K562 (cell line): ENCODE results near the gene NPEPPS. TPM values are rescaled to one million over a fixed set of nuclear protein-coding genes. Genes with fewer than 3 reads are reported as not detected.

ENCODE experiments used
- ATAC-seq: fragments of 200-7000 bp; cut with Tn5 transposase; 3 replicates; pipeline ENCODE4 v1.9.1; 2020; ENCODE audit warnings: moderate library complexity
- BruUV-seq: library from RNA; stranded (reverse); fragments of 400-500 nt; replicated peaks from 2 replicates; lab custom pipeline; 2021; lab: Mats Ljungman, UMichigan
- CTCF ChIA-PET: fragments of 300-600 bp; formaldehyde crosslinking; extraction: SDS; loops from one replicate; lab custom pipeline; 2021; ENCODE audit warnings: low intra/inter-chr PET ratio; lab: Yijun Ruan, JAX
- POLR2A ChIA-PET: fragments of 300-600, 350-650 bp; sonication (Branson Sonifier 250); formaldehyde crosslinking; extraction: SDS; loops from one replicate; lab custom pipeline; 2021; ENCODE audit warnings: antibody characterized with exemption, inconsistent platforms; lab: Yijun Ruan, JAX
- DNase-seq, 4 experiments: peaks; one replicate each; pipeline versions ENCODE4 v3.0.0 to v3.0.0-alpha.2; 2011 to 2018; ENCODE audit warnings: low spot score in 3 of 4, mixed read lengths in 3 of 4; ENCODE audit errors: extremely low read depth in 1 of 4
- FAIRE-seq: peaks from 2 replicates; lab custom pipeline; 2011; peaks lifted over from hg19 to GRCh38; lab: Jason Lieb, UNC
- H2AFZ ChIP-seq: 2 replicates; pipeline ENCODE4 v1.6.0; 2011; ENCODE audit warnings: low read depth, low read length, control low read depth, inconsistent platforms
- H3K27ac ChIP-seq: fragments of 200-600 bp; 3 replicates; pipeline ENCODE4 v1.8.0; 2011; ENCODE audit warnings: low read depth, mild to moderate bottlenecking, control low read depth, inconsistent platforms, low read length, moderate library complexity, mixed read lengths; ENCODE audit errors: extremely low read depth
- H3K27me3 ChIP-seq, 2 experiments: fragments of 300-600 bp in 1 of 2; 2 replicates in 1 of 2; 3 replicates in 1 of 2; pipeline versions ENCODE4 v1.6.0 to v1.8.0; 2011; ENCODE audit warnings: inconsistent platforms in 2 of 2, low read length in 2 of 2, mild to moderate bottlenecking in 1 of 2, mixed read lengths in 1 of 2, moderate library complexity in 1 of 2; ENCODE audit not compliant: control insufficient read depth in 2 of 2, insufficient read depth in 2 of 2
- H3K36me3 ChIP-seq: fragments of 300-600 bp; 3 replicates; pipeline ENCODE4 v1.8.0; 2011; ENCODE audit warnings: mild to moderate bottlenecking, low read length, inconsistent platforms; ENCODE audit not compliant: control insufficient read depth, insufficient read depth
- H3K4me1 ChIP-seq, 2 experiments: fragments of 200-600 bp in 1 of 2; replicated peaks in 1 of 2; 2 replicates in 1 of 2; 3 replicates in 1 of 2; pipeline versions ENCODE4 v1.5.1 to v1.8.0; 2011; ENCODE audit warnings: inconsistent platforms in 2 of 2, low read length in 2 of 2, mild to moderate bottlenecking in 1 of 2, mixed read lengths in 1 of 2, moderate library complexity in 1 of 2; ENCODE audit not compliant: control insufficient read depth in 2 of 2, insufficient read depth in 2 of 2
- H3K4me2 ChIP-seq: 2 replicates; pipeline ENCODE4 v1.6.1; 2011; ENCODE audit warnings: low read length, control low read depth, inconsistent platforms, mixed read lengths; ENCODE audit not compliant: insufficient read depth
- H3K4me3 ChIP-seq: fragments of 200-600 bp; sonication (generic), shearing (Covaris generic); 2 replicates; pipeline ENCODE4 v1.5.1; 2016; ENCODE audit warnings: control low read depth, inconsistent platforms
- H3K79me2 ChIP-seq: fragments of 200-600 bp; 3 replicates; pipeline ENCODE4 v1.8.0; 2011; ENCODE audit warnings: low read length, inconsistent platforms; ENCODE audit not compliant: control insufficient read depth, insufficient read depth
- H3K9ac ChIP-seq, 2 experiments: 2 replicates each; pipeline versions ENCODE4 v1.6.0 to v1.6.1; 2011; ENCODE audit warnings: low read depth in 2 of 2, low read length in 2 of 2, control low read depth in 1 of 2, inconsistent platforms in 1 of 2, mild to moderate bottlenecking in 1 of 2, mixed read lengths in 1 of 2; ENCODE audit not compliant: insufficient read depth in 1 of 2
- H3K9me1 ChIP-seq: one replicate; pipeline ENCODE4 v1.6.0; 2011; ENCODE audit warnings: inconsistent platforms, mild to moderate bottlenecking, low read length, moderate library complexity; ENCODE audit not compliant: control insufficient read depth, insufficient read depth
- H3K9me3 ChIP-seq: replicated peaks from 2 replicates; pipeline ENCODE4 v1.5.1; 2011; ENCODE audit warnings: low read depth, low read length, inconsistent platforms; ENCODE audit not compliant: control insufficient read depth, insufficient read depth
- H4K20me1 ChIP-seq: replicated peaks from 2 replicates; pipeline ENCODE4 v1.6.1; 2011; ENCODE audit warnings: low read length, inconsistent platforms, mixed read lengths; ENCODE audit not compliant: control insufficient read depth, insufficient read depth
- EP300 ChIP-seq: IDR thresholded peaks from 2 replicates; pipeline ENCODE4 v1.6.1; 2012; ENCODE audit warnings: low read length, improper control_type of control experiment
- FOXK2 ChIP-seq, 2 experiments: fragments of 450-650 bp; IDR thresholded peaks in 1 of 2; conservative IDR thresholded peaks in 1 of 2; 2 replicates each; pipeline ENCODE4 v1.6.1; 2016; ENCODE audit warnings: low read depth in 2 of 2, mild to moderate bottlenecking in 1 of 2
- JUNB ChIP-seq: fragments of 450-650 bp; formaldehyde crosslinking; conservative IDR thresholded peaks from 2 replicates; pipeline ENCODE4 v1.4.0; 2020; ENCODE audit warnings: mild to moderate bottlenecking
- KLF1 ChIP-seq: fragments of 450-650 bp; IDR thresholded peaks from 2 replicates; pipeline ENCODE4 v1.6.1; 2016; ENCODE audit warnings: missing genetic modification characterization, missing compliant biosample characterization
- MCM3 ChIP-seq: fragments of 450-650 bp; IDR thresholded peaks from 2 replicates; pipeline ENCODE4 v1.6.1; 2016
- NELFE ChIP-seq: IDR thresholded peaks from 2 replicates; pipeline ENCODE4 v1.6.1; 2011; ENCODE audit warnings: mild to moderate bottlenecking; ENCODE audit not compliant: insufficient read depth, insufficient read length
- NONO ChIP-seq, 2 experiments: fragments of 200-400 bp in 1 of 2; fragments of 450-650 bp in 1 of 2; formaldehyde crosslinking in 1 of 2; IDR thresholded peaks; 2 replicates each; pipeline ENCODE4 v1.6.1; 2017; ENCODE audit warnings: low read depth in 2 of 2, mild to moderate bottlenecking in 2 of 2, moderate library complexity in 2 of 2, low read length in 1 of 2
- PKNOX1 ChIP-seq: fragments of 450-650 bp; IDR thresholded peaks from 2 replicates; pipeline ENCODE4 v1.6.1; 2016
- SP1 ChIP-seq: sonication (generic); formaldehyde crosslinking; IDR thresholded peaks from 2 replicates; pipeline ENCODE4 v1.8.1; 2022; ENCODE audit warnings: mild to moderate bottlenecking, missing genetic modification reagents
- THRAP3 ChIP-seq: fragments of 450-650 bp; IDR thresholded peaks from 2 replicates; pipeline ENCODE4 v1.6.1; 2016; ENCODE audit warnings: mild to moderate bottlenecking, inconsistent platforms, borderline replicate concordance
- ZBTB1 ChIP-seq: sonication (generic); formaldehyde crosslinking; IDR thresholded peaks from 2 replicates; pipeline ENCODE4 v1.8.1; 2023; ENCODE audit warnings: missing genetic modification reagents, low read depth, mild to moderate bottlenecking, borderline replicate concordance
- ZFP36 ChIP-seq: fragments of 150-350 bp; IDR thresholded peaks from 2 replicates; pipeline ENCODE4 v1.6.1; 2018; ENCODE audit warnings: low read length, low read depth; ENCODE audit not compliant: partially characterized antibody
- ZKSCAN1 ChIP-seq: fragments of 150-350 bp; IDR thresholded peaks from 2 replicates; pipeline ENCODE4 v1.6.1; 2016; ENCODE audit warnings: low read depth, low read length
- ZNF174 ChIP-seq: fragments of 250-450 bp; sonication (Bioruptor Pico); IDR thresholded peaks from 2 replicates; pipeline ENCODE4 v1.4.0; 2020; ENCODE audit warnings: mild to moderate bottlenecking
- ZNF239 ChIP-seq: fragments of 250-450 bp; sonication (Bioruptor Pico); IDR thresholded peaks from 2 replicates; pipeline ENCODE4 v1.4.0; 2020; ENCODE audit warnings: mild to moderate bottlenecking
- ZNF507 ChIP-seq: conservative IDR thresholded peaks from 2 replicates; pipeline ENCODE4 v1.6.1; 2017; ENCODE audit warnings: missing genetic modification characterization, missing compliant biosample characterization
- ZNF57 ChIP-seq: fragments of 450-650 bp; formaldehyde crosslinking; IDR thresholded peaks from 2 replicates; pipeline ENCODE4 v1.4.0; 2020; ENCODE audit warnings: mild to moderate bottlenecking, moderate library complexity
- WGBS: fragments of 100-300 bp; shearing (Covaris generic); methylation state at CpG from one replicate; pipeline ENCODE4 v1.1.6; 2016; ENCODE audit warnings: low coverage, mixed read lengths; ENCODE audit not compliant: insufficient coverage; ENCODE audit errors: missing lambda C conversion rate; 5-methylcytosine and 5-hydroxymethylcytosine counted together
- in situ Hi-C: fragments of 300-500 bp; cut with MboI; formaldehyde crosslinking; loops from 4 replicates; pipeline ENCODE4 v1.15.0; 2018; ENCODE audit warnings: inconsistent platforms, mixed read lengths
- intact Hi-C: fragments of 100-400 bp; cut with micrococcal nuclease; formaldehyde crosslinking; loops from 2 replicates; pipeline ENCODE4 v1.14.2; 2022
- polyA plus RNA-seq, 8 experiments: library from polyadenylated mRNA; depleted of rRNA in 4 of 8; stranded (reverse) in 5 of 8; unstranded in 3 of 8; fragments of >200 nt; fragmentation: Nextera tagmentation in 2 of 8; fragmentation: Illumina TruSeq in 1 of 8; extraction: Ambion mirVana in 2 of 8; extraction: Trizol in 1 of 8; gene quantifications; 2 replicates each; pipeline versions ENCODE4 v1.2.1 to v1.2.3, GENCODE V29; 2011 to 2014; ENCODE audit warnings: inconsistent platforms in 1 of 8, missing spikeins in 1 of 8
- total RNA-seq, 7 experiments: library from RNA; depleted of rRNA in 6 of 7; stranded (reverse); fragments of >200 nt in 6 of 7; fragmentation: Illumina TruSeq in 2 of 7; extraction: Trizol in 2 of 7; gene quantifications; 2 replicates each; pipeline versions ENCODE4 v1.2.1 to v1.2.3, GENCODE V29; 2011 to 2021; ENCODE audit warnings: low replicate concordance in 1 of 7
- TF ChIP-seq, protein P1 (sequence below), 2 experiments: fragments of 450-650 bp in 1 of 2; sonication (generic) in 1 of 2; formaldehyde crosslinking; conservative IDR thresholded peaks; 2 replicates each; pipeline versions ENCODE4 v1.4.0 to v1.8.1; 2020 to 2022; ENCODE audit warnings: mild to moderate bottlenecking in 1 of 2, missing genetic modification reagents in 1 of 2
- TF ChIP-seq, protein P2 (sequence below): fragments of 250-450 bp; sonication (Bioruptor Pico); IDR thresholded peaks from 2 replicates; pipeline ENCODE4 v1.8.0; 2022; ENCODE audit warnings: inconsistent platforms

NPEPPS gene
- total and polyA plus RNA-seq, 9 of the 15 experiments (the other 6 are each of a cell fraction or from before 2014, with no cell fraction given): 21.4 to 108 (median 46.0) TPM

DNA sequence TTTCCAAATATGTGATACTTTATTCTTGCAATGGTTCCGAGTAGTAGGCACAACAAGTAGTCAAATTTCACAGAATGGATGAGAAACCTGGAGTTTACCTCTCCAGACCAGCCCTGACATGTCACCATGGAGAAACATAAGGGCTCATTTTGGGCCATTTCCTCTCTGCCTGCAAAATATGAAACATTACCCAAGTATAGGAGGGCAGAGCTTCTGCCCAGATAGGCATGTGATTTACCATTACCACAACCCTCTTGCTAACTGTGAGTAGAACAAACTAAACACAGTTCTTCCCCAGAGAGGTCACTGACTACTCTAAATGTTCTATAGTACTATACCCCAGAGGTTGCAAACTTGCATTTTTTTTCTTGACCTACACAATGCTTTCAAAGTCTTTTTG is 103.1 kb downstream of the NPEPPS start:
- Histone ChIP-seq H3K27ac (no peak overlapping the region), H3K27me3 (no peaks in the 10 kb centered on the region), H4K20me1 (no peaks in the 10 kb centered on the region), H3K9me3 (no peaks in the 10 kb centered on the region), H3K79me2 (no peaks in the 10 kb centered on the region), H3K9me1 (no peaks in the 10 kb centered on the region), H3K4me1 (peaks cover 0 to 7% of the 10 kb centered on the region in 2 experiments; a peak in 3 of 5 replicates), H3K4me2 (no peak overlapping the region), H3K4me3 (no peak overlapping the region), H2AFZ (no peak overlapping the region), H3K36me3 (no peaks in the 10 kb centered on the region), H3K9ac (no peak overlapping the region)
- ATAC-seq (no peak), DNase-seq (no peak), FAIRE-seq (no peak)
- WGBS: 65% methylated on average over 1 of the region's 1 CpG
- ChIA-PET CTCF (no interaction called here), POLR2A (interaction anchor here (3.4 kb wide), 1 partner anchor 15 kb away, joined by 19 read pairs; the partner anchor contains the start of gene KPNB1)
- no TSS peak for BruUV-seq
- in situ Hi-C loops (no loop called here), intact Hi-C loops (no loop called here)
- TF ChIP-seq ZNF239 (CRISPR knock-in tag) (no peak), ZKSCAN1 (no peak), EP300 (no peak), KLF1 (tag) (no peak), NONO (IDR thresholded peaks at IDR 0.05; ENCODE audit: low read depth in 2 of 2, low read length in 1 of 2) (no peak), FOXK2 (conservative IDR thresholded peaks at IDR 0.05 in 1 of 2, IDR thresholded peaks at IDR 0.05 in 1 of 2; ENCODE audit: low read depth in 2 of 2) (no peak), ZNF174 (CRISPR knock-in tag) (no peak), ZBTB1 (CRISPR knock-in tag) (no peak), JUNB (CRISPR knock-in tag) (no peak), SP1 (CRISPR knock-in tag) (no peak), MCM3 (no peak), PKNOX1 (no peak), NELFE (no peak), THRAP3 (no peak), ZNF507 (tag) (no peak), ZFP36 (no peak), ZNF57 (CRISPR knock-in tag) (no peak)
- TF ChIP-seq, protein P1, sequence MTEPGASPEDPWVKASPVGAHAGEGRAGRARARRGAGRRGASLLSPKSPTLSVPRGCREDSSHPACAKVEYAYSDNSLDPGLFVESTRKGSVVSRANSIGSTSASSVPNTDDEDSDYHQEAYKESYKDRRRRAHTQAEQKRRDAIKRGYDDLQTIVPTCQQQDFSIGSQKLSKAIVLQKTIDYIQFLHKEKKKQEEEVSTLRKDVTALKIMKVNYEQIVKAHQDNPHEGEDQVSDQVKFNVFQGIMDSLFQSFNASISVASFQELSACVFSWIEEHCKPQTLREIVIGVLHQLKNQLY (CRISPR knock-in tag; conservative IDR thresholded peaks at IDR 0.05): no peak
- TF ChIP-seq, protein P2, sequence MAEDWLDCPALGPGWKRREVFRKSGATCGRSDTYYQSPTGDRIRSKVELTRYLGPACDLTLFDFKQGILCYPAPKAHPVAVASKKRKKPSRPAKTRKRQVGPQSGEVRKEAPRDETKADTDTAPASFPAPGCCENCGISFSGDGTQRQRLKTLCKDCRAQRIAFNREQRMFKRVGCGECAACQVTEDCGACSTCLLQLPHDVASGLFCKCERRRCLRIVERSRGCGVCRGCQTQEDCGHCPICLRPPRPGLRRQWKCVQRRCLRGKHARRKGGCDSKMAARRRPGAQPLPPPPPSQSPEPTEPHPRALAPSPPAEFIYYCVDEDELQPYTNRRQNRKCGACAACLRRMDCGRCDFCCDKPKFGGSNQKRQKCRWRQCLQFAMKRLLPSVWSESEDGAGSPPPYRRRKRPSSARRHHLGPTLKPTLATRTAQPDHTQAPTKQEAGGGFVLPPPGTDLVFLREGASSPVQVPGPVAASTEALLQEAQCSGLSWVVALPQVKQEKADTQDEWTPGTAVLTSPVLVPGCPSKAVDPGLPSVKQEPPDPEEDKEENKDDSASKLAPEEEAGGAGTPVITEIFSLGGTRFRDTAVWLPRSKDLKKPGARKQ (CRISPR knock-in tag): no peak
